GM19240 (cell line): ENCODE measurements around the gene PLA2G4D.

Experiments
- DNase-seq: peaks from one replicate; pipeline ENCODE4 v3.0.0; 2011; ENCODE audit warnings: low spot score; ENCODE audit not compliant: insufficient read length

Gene PLA2G4D

GRCh38 chr15:42031198-42031915, 63.0 kb downstream of the PLA2G4D start:
- DNase-seq, result no peak

- DNase-seq, result no peak
Observed at GRCh38 chr15:42027521-42027920, 66.8 kb downstream of the PLA2G4D start.

DNA sequence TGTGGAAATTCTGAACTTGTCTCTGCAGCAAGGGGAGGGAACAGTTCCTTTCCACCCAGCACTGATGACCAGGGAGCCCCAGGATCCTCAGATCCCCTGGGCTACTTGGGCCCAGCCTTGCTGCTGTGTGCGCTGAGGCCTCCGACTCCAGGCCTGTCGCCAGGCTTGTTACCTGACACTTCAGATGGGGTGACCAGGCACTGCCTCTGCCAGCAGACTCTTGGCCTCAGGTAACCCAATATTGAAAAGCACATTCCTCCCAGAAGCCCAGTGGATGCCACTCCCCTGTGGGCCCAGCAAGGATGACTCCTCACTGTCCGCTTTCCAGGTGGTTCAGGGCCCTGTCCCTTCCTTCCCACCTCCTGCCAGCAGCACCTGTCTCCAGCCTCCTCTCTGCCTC, 70.1 kb downstream of the PLA2G4D start:
- DNase-seq, result no peak

GRCh38 chr15:42021593-42021992, 72.8 kb downstream of the PLA2G4D start:
- no peak for DNase-seq

- DNase-seq, result no peak
Observed at GRCh38 chr15:42020713-42021273, 73.6 kb downstream of the PLA2G4D start, which contains the start of gene PLA2G4E. PLA2G4E (minus strand) TSS chr15:42021042; CDS start chr15:42021030, 12 bp downstream.

DNA sequence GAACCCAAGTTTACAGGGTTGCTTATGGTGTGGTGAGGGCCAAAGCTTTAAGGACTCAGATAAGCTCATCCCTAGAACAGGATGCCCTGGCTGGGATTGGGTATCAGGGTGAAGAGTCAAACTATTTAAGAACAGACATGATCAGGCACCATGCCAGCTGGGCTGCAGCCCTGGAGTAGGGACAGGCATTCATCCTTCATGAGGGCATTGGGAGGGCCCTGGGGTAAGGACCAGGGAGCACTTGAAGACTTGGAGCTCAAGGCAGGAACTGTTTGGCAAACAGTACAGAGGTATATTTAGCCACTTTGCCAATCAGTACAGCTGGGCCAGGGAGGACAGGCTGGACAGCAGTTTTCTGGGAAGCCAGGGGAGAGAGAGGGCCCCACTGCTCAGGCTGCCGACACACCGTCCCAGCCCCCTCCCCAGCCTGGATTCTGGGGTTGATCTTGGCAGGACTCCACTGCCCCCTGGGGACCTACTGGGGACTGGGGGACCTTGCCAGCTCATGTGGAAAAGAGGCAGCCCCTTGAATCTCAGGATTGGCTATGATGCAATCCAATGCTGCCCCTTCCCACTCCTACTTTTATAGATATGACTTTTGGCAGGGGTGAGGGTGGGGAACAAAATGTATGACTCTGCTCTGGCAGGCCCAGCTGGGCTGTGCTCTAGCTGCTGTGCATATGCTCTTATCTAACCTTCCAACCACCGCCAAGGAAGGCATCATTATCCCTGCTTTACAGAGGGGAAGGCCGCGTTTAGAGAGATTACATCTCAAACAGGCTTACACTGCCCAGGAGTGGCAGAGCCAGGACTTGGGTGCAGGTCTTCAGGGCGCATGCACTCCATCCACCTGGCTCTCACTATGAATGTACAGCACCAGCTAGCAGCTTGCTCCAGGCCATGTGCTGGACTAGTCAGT, 75.8 kb downstream of the PLA2G4D start:
- no peak for DNase-seq
